DND-41 (cell line): ENCODE results near the gene LYRM4.

Source experiments
- ATAC-seq: fragments of 200-7000 bp; cut with Tn5 transposase; 3 replicates; pipeline ENCODE4 v1.9.1; 2021; ENCODE audit warnings: low read depth; ENCODE audit not compliant: insufficient read depth
- DNase-seq: peaks from one replicate; pipeline ENCODE4 v3.0.0-alpha.2; 2020
- H2AFZ ChIP-seq: 2 replicates; pipeline ENCODE4 v1.6.0; 2012; ENCODE audit warnings: low read depth, low read length
- H3K27ac ChIP-seq: 2 replicates; pipeline ENCODE4 v1.5.1; 2012; ENCODE audit warnings: low read length, inconsistent platforms
- H3K27me3 ChIP-seq: fragments of 200-600 bp; sonication (generic); 2 replicates; pipeline ENCODE4 v1.6.0; 2012; ENCODE audit warnings: low read length, mild to moderate bottlenecking, inconsistent platforms; ENCODE audit not compliant: insufficient read depth, poor library complexity
- H3K36me3 ChIP-seq: 2 replicates; pipeline ENCODE4 v1.5.1; 2012; ENCODE audit warnings: low read length, inconsistent platforms; ENCODE audit not compliant: insufficient read depth
- H3K4me1 ChIP-seq: 2 replicates; pipeline ENCODE4 v1.5.1; 2012; ENCODE audit warnings: mild to moderate bottlenecking, low read length; ENCODE audit not compliant: insufficient read depth
- H3K4me2 ChIP-seq: 2 replicates; pipeline ENCODE4 v1.6.0; 2012; ENCODE audit warnings: mild to moderate bottlenecking, moderate library complexity, low read length, inconsistent platforms; ENCODE audit not compliant: insufficient read depth
- H3K4me3 ChIP-seq, 2 experiments: fragments of 200-600 bp in 1 of 2; shearing (Covaris generic) in 1 of 2; 2 replicates each; pipeline ENCODE4 v1.5.1; 2012 to 2016; ENCODE audit warnings: inconsistent platforms in 2 of 2, low read length in 2 of 2, mild to moderate bottlenecking in 2 of 2, low read depth in 1 of 2, moderate library complexity in 1 of 2
- H3K79me2 ChIP-seq: 2 replicates; pipeline ENCODE4 v1.6.0; 2012; ENCODE audit warnings: low read length, inconsistent platforms; ENCODE audit not compliant: insufficient read depth
- H3K9ac ChIP-seq: 2 replicates; pipeline ENCODE4 v1.6.0; 2012; ENCODE audit warnings: low read depth, mild to moderate bottlenecking, inconsistent platforms, low read length, moderate library complexity
- H3K9me3 ChIP-seq: 2 replicates; pipeline ENCODE4 v1.5.1; 2012; ENCODE audit warnings: low read length, moderate library complexity, mild to moderate bottlenecking, inconsistent platforms; ENCODE audit not compliant: insufficient read depth, severe bottlenecking
- H4K20me1 ChIP-seq: 2 replicates; pipeline ENCODE4 v1.6.0; 2012; ENCODE audit warnings: low read length; ENCODE audit not compliant: insufficient read depth
- CTCF ChIP-seq: IDR thresholded peaks from 2 replicates; pipeline ENCODE4 v1.5.1; 2012; ENCODE audit warnings: borderline replicate concordance, low read length, moderate library complexity, mild to moderate bottlenecking; ENCODE audit not compliant: poor library complexity, severe bottlenecking; ENCODE audit errors: extremely low read depth
- EZH2 ChIP-seq: IDR thresholded peaks from 3 replicates; pipeline ENCODE4 v1.6.1; 2012; ENCODE audit warnings: borderline replicate concordance, low read depth, mild to moderate bottlenecking, moderate library complexity, low read length, inconsistent platforms; ENCODE audit not compliant: severe bottlenecking

LYRM4 gene

DNA sequence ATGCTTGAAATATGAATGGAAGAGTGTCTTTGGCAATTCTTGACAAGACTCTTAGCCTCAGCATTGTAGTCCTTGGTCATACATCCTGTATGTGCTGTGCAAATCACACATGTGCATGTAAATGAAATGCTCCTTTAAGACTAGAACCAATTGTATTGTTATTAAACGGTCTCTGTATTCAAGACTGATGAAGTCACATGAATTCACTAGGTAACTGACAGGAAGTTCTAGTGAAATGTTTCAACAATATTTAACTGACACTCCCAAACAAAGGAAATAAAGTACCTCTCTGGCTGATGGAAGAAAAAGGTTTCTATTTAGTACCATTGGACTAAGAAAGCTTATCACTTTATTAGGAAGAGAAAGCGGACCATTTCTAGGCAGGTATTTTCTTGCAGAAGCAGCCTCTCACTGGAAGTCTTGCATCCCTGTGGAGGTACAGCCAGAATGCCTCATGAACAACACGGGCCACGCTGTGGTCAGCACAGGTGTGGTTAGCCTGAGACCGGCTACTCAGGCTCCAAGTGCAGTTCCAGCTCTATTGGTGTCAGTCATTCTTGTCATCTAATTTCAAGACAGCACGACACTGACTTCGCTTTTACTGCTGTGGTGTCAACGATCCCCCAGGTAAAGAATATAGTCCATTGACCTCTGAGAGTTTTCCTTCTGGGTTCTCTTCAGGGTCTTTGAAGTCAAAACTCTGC, 158.3 kb downstream of the LYRM4 start:
- Histone ChIP-seq H3K4me1 (peaks cover 9% of the 10 kb centered on the region; the same call in 1 of the 2 replicates), H3K9ac (no peak overlapping the region), H3K9me3 (no peaks in the 10 kb centered on the region), H3K79me2 (no peaks in the 10 kb centered on the region), H3K4me3 (no peak overlapping the region), H4K20me1 (no peaks in the 10 kb centered on the region), H3K36me3 (no peaks in the 10 kb centered on the region), H3K27me3 (no peaks in the 10 kb centered on the region), H2AFZ (no peak overlapping the region), H3K4me2 (no peak overlapping the region), H3K27ac (peak overlapping the region; percentile 13; the same call in 1 of the 2 replicates)
- TF ChIP-seq EZH2 = no peak
- no peak for TF ChIP-seq CTCF
- no peak for DNase-seq
- no peak for ATAC-seq

GRCh38 chr6:5100806-5101205, 159.9 kb downstream of the LYRM4 start:
- Histone ChIP-seq H4K20me1 (no peaks in the 10 kb centered on the region), H3K9ac (no peak overlapping the region), H3K79me2 (no peaks in the 10 kb centered on the region), H3K36me3 (no peaks in the 10 kb centered on the region), H3K27me3 (no peaks in the 10 kb centered on the region), H2AFZ (no peak overlapping the region), H3K9me3 (no peaks in the 10 kb centered on the region), H3K4me3 (no peak overlapping the region), H3K4me1 (peaks cover 9% of the 10 kb centered on the region; the same call in 1 of the 2 replicates), H3K27ac (no peak overlapping the region), H3K4me2 (no peak overlapping the region)
- ATAC-seq = no peak
- no peak for DNase-seq
- TF ChIP-seq EZH2 = no peak
- no peak for TF ChIP-seq CTCF

DNA sequence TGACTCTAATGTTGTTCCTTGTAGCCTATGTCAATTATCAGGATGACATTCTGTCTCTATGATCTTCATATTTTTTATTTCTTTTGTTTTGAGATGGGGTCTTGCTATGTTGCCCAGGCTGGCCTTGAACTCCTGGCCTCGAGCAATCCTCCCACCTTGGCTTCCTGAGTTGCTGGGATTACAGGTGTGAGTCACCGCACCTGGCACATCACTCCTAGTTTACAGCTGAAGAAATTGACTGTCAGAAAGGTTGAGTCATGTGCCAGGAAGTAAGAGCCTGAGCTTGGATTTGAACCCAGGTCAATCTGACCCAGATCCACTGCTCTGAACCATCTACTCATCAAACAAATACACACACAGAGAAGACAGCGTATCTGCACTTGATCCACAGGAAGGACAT, 161.2 kb downstream of the LYRM4 start:
- H2AFZ ChIP-seq = no peak overlapping the region
- H3K27me3 ChIP-seq = no peaks in the 10 kb centered on the region
- H3K9me3 ChIP-seq = no peaks in the 10 kb centered on the region
- H3K79me2 ChIP-seq = no peaks in the 10 kb centered on the region
- no peak overlapping the region for H3K9ac ChIP-seq
- TF ChIP-seq CTCF (no peak), EZH2 (no peak)
- H4K20me1 ChIP-seq = no peaks in the 10 kb centered on the region
- H3K36me3 ChIP-seq = no peaks in the 10 kb centered on the region
- ATAC-seq (no peak), DNase-seq (no peak)
- H3K4me1 ChIP-seq = peaks cover 9% of the 10 kb centered on the region; the same call in 1 of the 2 replicates
- H3K4me2 ChIP-seq = no peak overlapping the region
- H3K27ac ChIP-seq = no peak overlapping the region
- no peak overlapping the region for H3K4me3 ChIP-seq
